HepG2 (cell line): ENCODE results near the gene MXRA8. TPM values are rescaled to one million over a fixed set of nuclear protein-coding genes. Genes with fewer than 3 reads are reported as not detected.

Experiments
- AFF4 ChIP-seq: sonication (generic); formaldehyde crosslinking; IDR thresholded peaks from 2 replicates; pipeline ENCODE4 v1.4.0; 2020; ENCODE audit warnings: missing genetic modification reagents
- ERF ChIP-seq: IDR thresholded peaks from 2 replicates; pipeline ENCODE4 v1.6.1; 2018; ENCODE audit warnings: missing biosample characterization, missing genetic modification reagents
- KLF12 ChIP-seq: sonication (generic); formaldehyde crosslinking; IDR thresholded peaks from 2 replicates; pipeline ENCODE4 v1.4.0; 2020; ENCODE audit warnings: missing genetic modification reagents, borderline replicate concordance
- PITX1 ChIP-seq: sonication (generic); formaldehyde crosslinking; IDR thresholded peaks from 2 replicates; pipeline ENCODE4 v1.5.1; 2020; ENCODE audit warnings: mild to moderate bottlenecking, missing genetic modification reagents
- PTBP1 ChIP-seq: fragments of 200-400 bp; formaldehyde crosslinking; IDR thresholded peaks from 2 replicates; pipeline ENCODE4 v1.6.1; 2018; ENCODE audit warnings: low read length, low read depth; ENCODE audit not compliant: poor library complexity, severe bottlenecking
- REST ChIP-seq, 2 experiments: IDR thresholded peaks; 2 replicates each; pipeline ENCODE4 v1.6.1; 2011 to 2012; ENCODE audit warnings: low read length in 2 of 2, borderline replicate concordance in 1 of 2, low read depth in 1 of 2, mild to moderate bottlenecking in 1 of 2, moderate library complexity in 1 of 2
- SMARCC2 ChIP-seq: fragments of 450-650 bp; IDR thresholded peaks from 2 replicates; pipeline ENCODE4 v1.6.1; 2017; ENCODE audit warnings: antibody characterized with exemption, mild to moderate bottlenecking
- USF2 ChIP-seq, 2 experiments: sonication (generic) in 1 of 2; formaldehyde crosslinking in 1 of 2; IDR thresholded peaks; 2 replicates each; pipeline versions ENCODE4 v1.5.1 to v1.6.1; 2011 to 2020; ENCODE audit warnings: borderline replicate concordance in 1 of 2, low read depth in 1 of 2, low read length in 1 of 2, mild to moderate bottlenecking in 1 of 2, missing genetic modification reagents in 1 of 2, moderate library complexity in 1 of 2
- ZBTB14 ChIP-seq: sonication (generic); formaldehyde crosslinking; IDR thresholded peaks from 2 replicates; pipeline ENCODE4 v1.4.0; 2020; ENCODE audit warnings: missing genetic modification reagents
- ZBTB4 ChIP-seq: sonication (generic); formaldehyde crosslinking; IDR thresholded peaks from 2 replicates; pipeline ENCODE4 v1.4.0; 2020; ENCODE audit warnings: missing genetic modification reagents, mild to moderate bottlenecking, borderline replicate concordance
- ZNF569 ChIP-seq: sonication (generic); formaldehyde crosslinking; IDR thresholded peaks from 2 replicates; pipeline ENCODE4 v1.5.0; 2020; ENCODE audit warnings: mild to moderate bottlenecking, missing genetic modification reagents, moderate library complexity, borderline replicate concordance
- polyA plus RNA-seq, 8 experiments: library from polyadenylated mRNA; depleted of rRNA in 3 of 8; stranded (reverse) in 7 of 8; unstranded in 1 of 8; fragments of >200 nt; fragmentation: Illumina TruSeq in 4 of 8; extraction: Trizol in 4 of 8; gene quantifications; 2 replicates each; pipeline versions ENCODE4 v1.2.1 to v1.2.3, GENCODE V29; 2011 to 2016; ENCODE audit warnings: low read depth in 4 of 8, missing spikeins in 1 of 8, mixed read lengths in 1 of 8; ENCODE audit not compliant: insufficient read depth in 1 of 8
- total RNA-seq, 5 experiments: library from RNA; depleted of rRNA; stranded (reverse); fragments of >200 nt; fragmentation: Illumina TruSeq; extraction: Trizol; gene quantifications; 2 replicates each; pipeline ENCODE4 v1.2.3, GENCODE V29; 2016; ENCODE audit warnings: low read depth in 1 of 5

Gene MXRA8
- total and polyA plus RNA-seq, 2 of the 13 experiments (the other 11 are each of a cell fraction or from before 2014, with no cell fraction given): 19.8 to 44.8 TPM

- TF ChIP-seq ZBTB4 (CRISPR knock-in tag) (no peak), PTBP1 (no peak), ZNF569 (no peak), AFF4 (CRISPR knock-in tag) (peak; percentile 72; the same call in 1 of the 2 replicates), ZBTB14 (peak; percentile 62; the same call in 1 of the 2 replicates), PITX1 (peak; percentile 98), USF2 (IDR thresholded peaks at IDR 0.05; ENCODE audit: low read depth, low read length) (no peak), USF2 (CRISPR knock-in tag; IDR thresholded peaks at IDR 0.05; ENCODE audit: borderline replicate concordance) (no peak), REST (IDR thresholded peaks at IDR 0.05; ENCODE audit: borderline replicate concordance in 1 of 2, low read depth in 1 of 2, low read length in 2 of 2) (peak in 1 of 2 experiments; percentile 52; a peak in 2 of 4 replicates), ERF (peak; percentile 98), SMARCC2 (no peak), KLF12 (CRISPR knock-in tag) (peak; percentile 51; the same call in 1 of the 2 replicates)
Observed at GRCh38 chr1:1400576-1401456, 42.5 kb upstream of the MXRA8 start (continued).
